ENCODE results near the gene TMEM125.

TMEM125 gene

GRCh38 chr1:43225168-43225567 is 44.6 kb upstream of the TMEM125 start:
- no peak overlapping the region for H3K4me3 ChIP-seq (ENCODE audit: low read length in 2 of 2)
- no peak overlapping the region for H2AFZ ChIP-seq (ENCODE audit: low read length)
- no peak for DNase-seq (ENCODE audit: low spot score)
- peaks cover 0 to 50% (median 0%) of the 10 kb centered on the region in 3 experiments for H3K27me3 ChIP-seq (ENCODE audit: control insufficient read depth in 3 of 3, insufficient read depth in 3 of 3, low read depth in 1 of 3, low read length in 3 of 3)
- H4K91ac ChIP-seq (ENCODE audit: low read depth, low read length, poor library complexity), result no peak overlapping the region
- H3K27ac ChIP-seq (replicated peaks; ENCODE audit: low read length), result no peak overlapping the region
- H3K9me3 ChIP-seq (replicated peaks in 1 of 2; ENCODE audit: control insufficient read depth in 2 of 2, insufficient read depth in 1 of 2, low read depth in 1 of 2, low read length in 2 of 2), result no peaks in the 10 kb centered on the region
- no peak overlapping the region for H3K14ac ChIP-seq (ENCODE audit: low read length)
- no peak overlapping the region for H2BK15ac ChIP-seq (ENCODE audit: low read length)
- H3K4me2 ChIP-seq (ENCODE audit: insufficient read depth, low read length, poor library complexity, severe bottlenecking), result no peak overlapping the region
- no peak overlapping the region for H2BK120ac ChIP-seq (ENCODE audit: low read depth, low read length)
- WGBS, 2 donors (ENCODE audit: extremely low coverage in 2 of 2, insufficient read length in 2 of 2, insufficient replicate concordance in 1 of 2), result no CpG with 5 or more reads among the region's 3 CpGs
- no peak overlapping the region for H2AK5ac ChIP-seq (ENCODE audit: low read depth, low read length)
- peaks cover 1 to 2% of the 10 kb centered on the region in 2 donors for H3K4me1 ChIP-seq (ENCODE audit: control insufficient read depth in 2 of 2, insufficient read depth in 1 of 2, low read depth in 1 of 2, low read length in 2 of 2)
- no peak overlapping the region for H2BK5ac ChIP-seq (ENCODE audit: low read length)
- H2BK12ac ChIP-seq (ENCODE audit: low read length), result no peak overlapping the region
- H3K36me3 ChIP-seq (replicated peaks in 1 of 2; ENCODE audit: control insufficient read depth in 2 of 2, insufficient read depth in 2 of 2, low read length in 2 of 2), result no peaks in the 10 kb centered on the region
- H4K8ac ChIP-seq (ENCODE audit: low read depth, low read length), result no peak overlapping the region
- no peak overlapping the region for H3K18ac ChIP-seq (ENCODE audit: low read length)
- H3K9ac ChIP-seq (ENCODE audit: low read depth, low read length, poor library complexity), result no peak overlapping the region
- no peak overlapping the region for H3K4ac ChIP-seq (ENCODE audit: low read length)
- H3K23ac ChIP-seq (ENCODE audit: low read depth, low read length, poor library complexity), result no peak overlapping the region
- H3K79me1 ChIP-seq (ENCODE audit: low read depth, low read length), result no peaks in the 10 kb centered on the region

- H2AFZ ChIP-seq (ENCODE audit: low read length), result peak overlapping the region; percentile 46
- DNase-seq (ENCODE audit: low spot score), result peak; percentile 85
- no peak overlapping the region for H2BK12ac ChIP-seq (ENCODE audit: low read length)
- H3K4me2 ChIP-seq (ENCODE audit: insufficient read depth, low read length, poor library complexity, severe bottlenecking), result no peak overlapping the region
- peaks cover 0 to 52% (median 0%) of the 10 kb centered on the region in 3 experiments for H3K27me3 ChIP-seq (ENCODE audit: control insufficient read depth in 3 of 3, insufficient read depth in 3 of 3, low read depth in 1 of 3, low read length in 3 of 3)
- H2BK120ac ChIP-seq (ENCODE audit: low read depth, low read length), result no peak overlapping the region
- no peak overlapping the region for H3K4ac ChIP-seq (ENCODE audit: low read length)
- H2AK5ac ChIP-seq (ENCODE audit: low read depth, low read length), result no peak overlapping the region
- no peak overlapping the region for H4K91ac ChIP-seq (ENCODE audit: low read depth, low read length, poor library complexity)
- no peak overlapping the region for H2BK5ac ChIP-seq (ENCODE audit: low read length)
- H3K18ac ChIP-seq (ENCODE audit: low read length), result no peak overlapping the region
- H4K8ac ChIP-seq (ENCODE audit: low read depth, low read length), result no peak overlapping the region
- WGBS, 2 donors (ENCODE audit: extremely low coverage in 2 of 2, insufficient read length in 2 of 2, insufficient replicate concordance in 1 of 2), result no CpG with 5 or more reads among the region's 10 CpGs
- H3K9ac ChIP-seq (ENCODE audit: low read depth, low read length, poor library complexity), result no peak overlapping the region
- no peak overlapping the region for H3K14ac ChIP-seq (ENCODE audit: low read length)
- no peak overlapping the region for H2BK15ac ChIP-seq (ENCODE audit: low read length)
- H3K27ac ChIP-seq (replicated peaks; ENCODE audit: low read length), result no peak overlapping the region
- no peaks in the 10 kb centered on the region for H3K36me3 ChIP-seq (replicated peaks in 1 of 2; ENCODE audit: control insufficient read depth in 2 of 2, insufficient read depth in 2 of 2, low read length in 2 of 2)
- H3K9me3 ChIP-seq (replicated peaks in 1 of 2; ENCODE audit: control insufficient read depth in 2 of 2, insufficient read depth in 1 of 2, low read depth in 1 of 2, low read length in 2 of 2), result no peaks in the 10 kb centered on the region
- H3K4me3 ChIP-seq (ENCODE audit: low read length in 2 of 2), result no peak overlapping the region
- peaks cover 4 to 5% of the 10 kb centered on the region in 2 donors for H3K4me1 ChIP-seq (ENCODE audit: control insufficient read depth in 2 of 2, insufficient read depth in 1 of 2, low read depth in 1 of 2, low read length in 2 of 2)
- no peaks in the 10 kb centered on the region for H3K79me1 ChIP-seq (ENCODE audit: low read depth, low read length)
- H3K23ac ChIP-seq (ENCODE audit: low read depth, low read length, poor library complexity), result no peak overlapping the region
Observed at GRCh38 chr1:43227143-43227764, 42.5 kb upstream of the TMEM125 start.

DNA sequence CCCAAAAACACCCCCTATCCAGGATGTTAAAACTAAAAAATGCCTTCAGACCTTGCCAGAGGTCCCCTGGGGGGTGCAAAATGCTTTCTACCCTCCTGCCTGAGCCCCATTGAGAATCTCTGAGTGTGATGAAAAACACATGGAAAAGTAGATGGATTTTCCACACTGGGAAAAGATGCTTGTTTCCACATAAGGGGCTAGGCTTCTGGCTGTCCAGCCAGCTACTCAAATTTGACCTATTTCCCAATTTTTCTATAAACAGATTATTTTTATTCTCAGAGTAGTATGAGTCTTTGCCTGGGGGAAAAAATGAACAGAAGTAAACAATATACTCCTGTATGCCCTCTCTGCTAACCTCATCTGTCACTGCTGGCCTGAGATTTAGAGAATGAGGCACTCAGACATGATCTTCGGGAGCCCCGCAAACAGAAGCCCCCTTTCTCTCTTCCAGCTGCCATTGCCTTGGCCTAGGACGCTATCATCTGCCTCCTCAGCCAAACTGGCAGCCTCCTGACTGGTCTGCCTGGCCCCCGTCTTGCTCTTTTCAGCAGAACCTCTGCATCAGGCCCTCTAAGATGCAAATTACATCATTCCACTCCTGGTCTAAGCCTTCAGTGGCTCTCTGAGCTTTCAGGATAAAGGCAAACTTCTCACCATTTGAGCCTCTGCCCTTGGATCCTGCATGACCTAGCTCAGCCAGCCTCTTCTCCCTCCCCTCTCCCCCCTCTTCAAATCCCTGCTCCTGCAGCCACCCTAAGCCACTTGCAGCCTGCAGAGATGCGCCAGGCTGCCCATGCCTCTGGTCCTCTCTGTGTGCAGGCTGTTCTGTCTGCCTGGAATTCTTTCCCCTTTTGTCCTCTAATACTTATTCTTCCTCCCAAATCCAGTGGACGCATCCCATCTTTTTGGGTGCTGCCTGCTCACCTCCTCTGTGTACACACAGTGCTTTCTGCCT is 39.7 kb upstream of the TMEM125 start:
- H3K4me3 ChIP-seq (ENCODE audit: low read length in 2 of 2), result no peak overlapping the region
- no peak overlapping the region for H3K4ac ChIP-seq (ENCODE audit: low read length)
- peaks cover 0 to 45% (median 0%) of the 10 kb centered on the region in 3 experiments for H3K27me3 ChIP-seq (ENCODE audit: control insufficient read depth in 3 of 3, insufficient read depth in 3 of 3, low read depth in 1 of 3, low read length in 3 of 3)
- H2BK5ac ChIP-seq (ENCODE audit: low read length), result no peak overlapping the region
- H3K9ac ChIP-seq (ENCODE audit: low read depth, low read length, poor library complexity), result no peak overlapping the region
- peak overlapping the region; percentile 47 for H2AFZ ChIP-seq (ENCODE audit: low read length)
- no peak overlapping the region for H3K18ac ChIP-seq (ENCODE audit: low read length)
- H3K14ac ChIP-seq (ENCODE audit: low read length), result no peak overlapping the region
- H4K8ac ChIP-seq (ENCODE audit: low read depth, low read length), result no peak overlapping the region
- no peak overlapping the region for H3K23ac ChIP-seq (ENCODE audit: low read depth, low read length, poor library complexity)
- H2AK5ac ChIP-seq (ENCODE audit: low read depth, low read length), result no peak overlapping the region
- no peak overlapping the region for H2BK12ac ChIP-seq (ENCODE audit: low read length)
- H4K91ac ChIP-seq (ENCODE audit: low read depth, low read length, poor library complexity), result no peak overlapping the region
- no peak overlapping the region for H3K4me2 ChIP-seq (ENCODE audit: insufficient read depth, low read length, poor library complexity, severe bottlenecking)
- H2BK15ac ChIP-seq (ENCODE audit: low read length), result no peak overlapping the region
- H3K9me3 ChIP-seq (replicated peaks in 1 of 2; ENCODE audit: control insufficient read depth in 2 of 2, insufficient read depth in 1 of 2, low read depth in 1 of 2, low read length in 2 of 2), result no peaks in the 10 kb centered on the region
- H3K79me1 ChIP-seq (ENCODE audit: low read depth, low read length), result no peaks in the 10 kb centered on the region
- WGBS, 2 donors (ENCODE audit: extremely low coverage in 2 of 2, insufficient read length in 2 of 2, insufficient replicate concordance in 1 of 2), result no CpG with 5 or more reads among the region's 6 CpGs
- H3K27ac ChIP-seq (replicated peaks; ENCODE audit: low read length), result no peak overlapping the region
- no peak for DNase-seq (ENCODE audit: low spot score)
- H3K4me1 ChIP-seq (ENCODE audit: control insufficient read depth in 2 of 2, insufficient read depth in 1 of 2, low read depth in 1 of 2, low read length in 2 of 2), result peaks cover 4 to 5% of the 10 kb centered on the region in 2 donors
- H2BK120ac ChIP-seq (ENCODE audit: low read depth, low read length), result no peak overlapping the region
- H3K36me3 ChIP-seq (replicated peaks in 1 of 2; ENCODE audit: control insufficient read depth in 2 of 2, insufficient read depth in 2 of 2, low read length in 2 of 2), result no peaks in the 10 kb centered on the region

GRCh38 chr1:43232074-43232473 is 37.7 kb upstream of the TMEM125 start:
- Histone ChIP-seq H3K4me3 (ENCODE audit: low read length in 2 of 2) (no peak overlapping the region), H2AFZ (ENCODE audit: low read length) (no peak overlapping the region), H3K14ac (ENCODE audit: low read length) (no peak overlapping the region), H2BK12ac (ENCODE audit: low read length) (no peak overlapping the region), H3K4me1 (ENCODE audit: control insufficient read depth in 2 of 2, insufficient read depth in 1 of 2, low read depth in 1 of 2, low read length in 2 of 2) (peaks cover 4 to 5% of the 10 kb centered on the region in 2 donors), H3K4ac (ENCODE audit: low read length) (no peak overlapping the region), H2BK15ac (ENCODE audit: low read length) (no peak overlapping the region), H3K79me1 (ENCODE audit: low read depth, low read length) (no peaks in the 10 kb centered on the region), H3K4me2 (ENCODE audit: insufficient read depth, low read length, poor library complexity, severe bottlenecking) (no peak overlapping the region), H3K9ac (ENCODE audit: low read depth, low read length, poor library complexity) (no peak overlapping the region), H3K18ac (ENCODE audit: low read length) (no peak overlapping the region), H3K9me3 (replicated peaks in 1 of 2; ENCODE audit: control insufficient read depth in 2 of 2, insufficient read depth in 1 of 2, low read depth in 1 of 2, low read length in 2 of 2) (no peaks in the 10 kb centered on the region), H3K36me3 (replicated peaks in 1 of 2; ENCODE audit: control insufficient read depth in 2 of 2, insufficient read depth in 2 of 2, low read length in 2 of 2) (no peaks in the 10 kb centered on the region), H3K27me3 (ENCODE audit: control insufficient read depth in 3 of 3, insufficient read depth in 3 of 3, low read depth in 1 of 3, low read length in 3 of 3) (peaks cover 0 to 43% (median 0%) of the 10 kb centered on the region in 3 experiments), H3K27ac (replicated peaks; ENCODE audit: low read length) (no peak overlapping the region), H2BK5ac (ENCODE audit: low read length) (no peak overlapping the region), H3K23ac (ENCODE audit: low read depth, low read length, poor library complexity) (no peak overlapping the region), H2AK5ac (ENCODE audit: low read depth, low read length) (no peak overlapping the region), H4K8ac (ENCODE audit: low read depth, low read length) (no peak overlapping the region), H4K91ac (ENCODE audit: low read depth, low read length, poor library complexity) (no peak overlapping the region), H2BK120ac (ENCODE audit: low read depth, low read length) (no peak overlapping the region)
- no CpG with 5 or more reads among the region's 4 CpGs for WGBS, 2 donors (ENCODE audit: extremely low coverage in 2 of 2, insufficient read length in 2 of 2, insufficient replicate concordance in 1 of 2)
- DNase-seq (ENCODE audit: low spot score), result no peak

All from neuronal stem cell (in vitro differentiated cells).